Adrenal gland (tissue), 5 donors: ENCODE measurements around the gene PPP1R17.

Experiments used
- CTCF ChIP-seq, 6 experiments: fragments of 450-650 bp in 4 of 6; fragments of 200-600 bp in 2 of 6; sonication (generic) in 1 of 6; IDR thresholded peaks; 1 replicate in 5 of 6; 2 replicates in 1 of 6; pipeline versions ENCODE4 v1.5.1 to v1.8.0; 2016 to 2021; ENCODE audit warnings: antibody characterized with exemption in 6 of 6, mild to moderate bottlenecking in 2 of 6, moderate library complexity in 1 of 6
- POLR2A ChIP-seq, 2 donors: fragments of 450-650 bp; IDR thresholded peaks; one replicate each; pipeline ENCODE4 v1.6.1; 2017; ENCODE audit warnings: antibody characterized with exemption in 2 of 2, mild to moderate bottlenecking in 2 of 2, moderate library complexity in 1 of 2
- donor health status: DM: no; HTN: no; CAD: no.

GRCh38 chr7:31692451-31692850 is 5.4 kb downstream of the PPP1R17 start:
- TF ChIP-seq CTCF (IDR thresholded peaks at IDR 0.05): no peak
- TF ChIP-seq POLR2A (IDR thresholded peaks at IDR 0.05): no peak
